MCF 10A (cell line): ENCODE data around the gene CCM2. TPM values are rescaled to one million over a fixed set of nuclear protein-coding genes. Genes with fewer than 3 reads are reported as not detected.

Experiments
- BruUV-seq: library from RNA; stranded (reverse); fragments of 400-500 nt; replicated peaks from 2 replicates; lab custom pipeline; 2021; lab: Mats Ljungman, UMichigan
- CTCF ChIA-PET: fragments of 300-600 bp; sonication (Branson Sonifier 250); formaldehyde crosslinking; extraction: SDS; loops from one replicate; lab custom pipeline; 2021; ENCODE audit warnings: antibody characterized with exemption, inconsistent platforms; lab: Yijun Ruan, JAX
- POLR2A ChIA-PET: fragments of 300-600, 350-650 bp; sonication (Branson Sonifier 250); formaldehyde crosslinking; extraction: SDS; loops from one replicate; lab custom pipeline; 2020; ENCODE audit warnings: antibody characterized with exemption, inconsistent platforms; lab: Yijun Ruan, JAX
- DNase-seq: peaks from one replicate; pipeline ENCODE4 v3.0.0-alpha.2; 2018; ENCODE audit not compliant: unreplicated experiment
- H3K27ac Mint-ChIP-seq: one replicate; pipeline ENCODE4 v1.8.0; 2022; ENCODE audit warnings: mild to moderate bottlenecking, low read depth, mixed read lengths; ENCODE audit not compliant: unreplicated experiment
- H3K27me3 Mint-ChIP-seq: one replicate; pipeline ENCODE4 v1.8.0; 2022; ENCODE audit warnings: mixed read lengths; ENCODE audit not compliant: insufficient read depth, unreplicated experiment
- H3K36me3 Mint-ChIP-seq: one replicate; pipeline ENCODE4 v1.8.0; 2022; ENCODE audit warnings: mild to moderate bottlenecking, moderate library complexity, mixed read lengths; ENCODE audit not compliant: insufficient read depth, unreplicated experiment
- H3K4me1 Mint-ChIP-seq: one replicate; pipeline ENCODE4 v1.8.0; 2022; ENCODE audit warnings: mixed read lengths; ENCODE audit not compliant: insufficient read depth, unreplicated experiment
- H3K4me3 Mint-ChIP-seq: one replicate; pipeline ENCODE4 v1.8.0; 2022; ENCODE audit warnings: mild to moderate bottlenecking, moderate library complexity, mixed read lengths; ENCODE audit not compliant: unreplicated experiment
- H3K9me3 Mint-ChIP-seq: one replicate; pipeline ENCODE4 v1.8.0; 2022; ENCODE audit warnings: mixed read lengths; ENCODE audit not compliant: unreplicated experiment
- intact Hi-C: fragments of 100-400 bp; cut with micrococcal nuclease; formaldehyde crosslinking; loops from 2 replicates; pipeline ENCODE4 v1.14.1; 2022
- total RNA-seq: library from RNA; stranded (reverse); gene quantifications from 2 replicates; pipeline ENCODE4 v1.2.3, GENCODE V29; 2022
- TF ChIP-seq, protein P1 (sequence below): fragments of 200-600 bp; IDR thresholded peaks from one replicate; pipeline ENCODE4 v1.8.0; 2022; ENCODE audit warnings: antibody characterized with exemption, mild to moderate bottlenecking; ENCODE audit not compliant: unreplicated experiment

CCM2 gene
- total RNA-seq, 1 experiment from 2014 or later = 36.2 TPM

- TF ChIP-seq, protein P1, sequence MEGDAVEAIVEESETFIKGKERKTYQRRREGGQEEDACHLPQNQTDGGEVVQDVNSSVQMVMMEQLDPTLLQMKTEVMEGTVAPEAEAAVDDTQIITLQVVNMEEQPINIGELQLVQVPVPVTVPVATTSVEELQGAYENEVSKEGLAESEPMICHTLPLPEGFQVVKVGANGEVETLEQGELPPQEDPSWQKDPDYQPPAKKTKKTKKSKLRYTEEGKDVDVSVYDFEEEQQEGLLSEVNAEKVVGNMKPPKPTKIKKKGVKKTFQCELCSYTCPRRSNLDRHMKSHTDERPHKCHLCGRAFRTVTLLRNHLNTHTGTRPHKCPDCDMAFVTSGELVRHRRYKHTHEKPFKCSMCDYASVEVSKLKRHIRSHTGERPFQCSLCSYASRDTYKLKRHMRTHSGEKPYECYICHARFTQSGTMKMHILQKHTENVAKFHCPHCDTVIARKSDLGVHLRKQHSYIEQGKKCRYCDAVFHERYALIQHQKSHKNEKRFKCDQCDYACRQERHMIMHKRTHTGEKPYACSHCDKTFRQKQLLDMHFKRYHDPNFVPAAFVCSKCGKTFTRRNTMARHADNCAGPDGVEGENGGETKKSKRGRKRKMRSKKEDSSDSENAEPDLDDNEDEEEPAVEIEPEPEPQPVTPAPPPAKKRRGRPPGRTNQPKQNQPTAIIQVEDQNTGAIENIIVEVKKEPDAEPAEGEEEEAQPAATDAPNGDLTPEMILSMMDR = no peak
- intact Hi-C loops = no loop called here
- Mint-ChIP-seq H3K27ac (no peak overlapping the region), H3K4me1 (peaks cover 28% of the 10 kb centered on the region), H3K9me3 (no peaks in the 10 kb centered on the region), H3K4me3 (no peak overlapping the region), H3K36me3 (peaks cover 27% of the 10 kb centered on the region), H3K27me3 (no peaks in the 10 kb centered on the region)
- ChIA-PET POLR2A (interaction anchor here (0.6 to 1.0 kb wide), 2 partner anchors 114 to 162 kb away, joined by 3 read pairs; no protein-coding TSS in a partner anchor), CTCF (no interaction called here)
- no TSS peak for BruUV-seq
- DNase-seq = no peak
Measured at GRCh38 chr7:44977304-44977958, 22.6 kb upstream of the CCM2 start.

DNA sequence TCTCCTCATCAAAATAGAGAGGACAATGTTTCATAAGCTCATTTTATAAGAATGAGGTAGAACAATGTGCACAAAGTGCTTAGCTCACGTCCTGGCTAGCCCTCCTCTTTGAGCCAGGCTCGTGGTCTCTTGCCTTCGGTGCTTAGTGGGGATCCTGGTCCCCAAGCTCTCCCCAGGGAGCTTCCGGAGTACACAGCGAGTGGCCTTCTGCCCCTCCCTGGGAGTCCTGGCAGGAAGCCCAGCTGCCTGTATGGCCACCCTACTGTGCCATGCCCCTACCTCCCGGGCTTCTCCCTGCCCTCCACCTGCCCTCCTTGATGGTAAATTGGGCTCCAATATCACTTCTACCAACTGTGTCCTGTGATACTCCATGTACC is 22.1 kb upstream of the CCM2 start:
- no peaks in the 10 kb centered on the region for H3K27me3 Mint-ChIP-seq
- ChIA-PET CTCF (no interaction called here), POLR2A (interaction anchor here (0.6 kb wide), 1 partner anchor 113 kb away, joined by 3 read pairs; no protein-coding TSS in a partner anchor)
- TF ChIP-seq, protein P1 = no peak
- H3K27ac Mint-ChIP-seq = no peak overlapping the region
- no peaks in the 10 kb centered on the region for H3K9me3 Mint-ChIP-seq
- H3K4me1 Mint-ChIP-seq = peaks cover 28% of the 10 kb centered on the region
- intact Hi-C loops = no loop called here
- peaks cover 32% of the 10 kb centered on the region for H3K36me3 Mint-ChIP-seq
- BruUV-seq = no TSS peak
- no peak overlapping the region for H3K4me3 Mint-ChIP-seq
- DNase-seq = no peak

- TF ChIP-seq, protein P1 = no peak
- H3K27ac Mint-ChIP-seq = peak within 1 kb of the TSS; percentile 59
- intact Hi-C loops = no loop called here
- no peak within 1 kb of the TSS for H3K4me3 Mint-ChIP-seq
- no TSS peak for BruUV-seq
- H3K27me3 Mint-ChIP-seq = no peaks in the 10 kb centered on the region
- ChIA-PET CTCF (interaction anchor here (1.1 kb wide), 1 partner anchor 122 kb away, joined by 3 read pairs; no protein-coding TSS in a partner anchor), POLR2A (interaction anchor here (0.6 to 2.1 kb wide), 8 partner anchors 15 to 298 kb away, joined by 3 to 21 read pairs (median 6); partner anchors contain the start of genes PURB and TBRG4)
- peaks cover 28% of the 10 kb centered on the region for H3K4me1 Mint-ChIP-seq
- no peak for DNase-seq
- peaks cover 40% of the 10 kb centered on the region for H3K36me3 Mint-ChIP-seq
- H3K9me3 Mint-ChIP-seq = no peaks in the 10 kb centered on the region
Measured at GRCh38 chr7:44978511-44979366, 21.3 kb upstream of the CCM2 start, which contains the start of gene MYO1G. Gene MYO1G, minus strand, starts transcription at chr7:44979015. Its CDS starts 54 bp downstream, at chr7:44978961.
